Astrocyte of the cerebellum (primary cell): ENCODE measurements around the gene CD81.

ENCODE experiments used
- DNase-seq: peaks from one replicate; pipeline ENCODE4 v3.0.0-alpha.2; 2011; ENCODE audit warnings: low read depth
- H3K4me3 ChIP-seq: 2 replicates; pipeline ENCODE4 v1.5.1; 2011; ENCODE audit warnings: mild to moderate bottlenecking, low read depth, low read length, moderate library complexity
- CTCF ChIP-seq: IDR thresholded peaks from 2 replicates; pipeline ENCODE4 v1.5.1; 2012; ENCODE audit warnings: low read length, low read depth, moderate library complexity, mild to moderate bottlenecking; ENCODE audit errors: missing control alignments
- in situ Hi-C: cut with HindIII; loops from 2 replicates; pipeline ENCODE4 v1.10.0; 2017; ENCODE audit warnings: low sequenced_read_pairs

The CD81 gene

DNA sequence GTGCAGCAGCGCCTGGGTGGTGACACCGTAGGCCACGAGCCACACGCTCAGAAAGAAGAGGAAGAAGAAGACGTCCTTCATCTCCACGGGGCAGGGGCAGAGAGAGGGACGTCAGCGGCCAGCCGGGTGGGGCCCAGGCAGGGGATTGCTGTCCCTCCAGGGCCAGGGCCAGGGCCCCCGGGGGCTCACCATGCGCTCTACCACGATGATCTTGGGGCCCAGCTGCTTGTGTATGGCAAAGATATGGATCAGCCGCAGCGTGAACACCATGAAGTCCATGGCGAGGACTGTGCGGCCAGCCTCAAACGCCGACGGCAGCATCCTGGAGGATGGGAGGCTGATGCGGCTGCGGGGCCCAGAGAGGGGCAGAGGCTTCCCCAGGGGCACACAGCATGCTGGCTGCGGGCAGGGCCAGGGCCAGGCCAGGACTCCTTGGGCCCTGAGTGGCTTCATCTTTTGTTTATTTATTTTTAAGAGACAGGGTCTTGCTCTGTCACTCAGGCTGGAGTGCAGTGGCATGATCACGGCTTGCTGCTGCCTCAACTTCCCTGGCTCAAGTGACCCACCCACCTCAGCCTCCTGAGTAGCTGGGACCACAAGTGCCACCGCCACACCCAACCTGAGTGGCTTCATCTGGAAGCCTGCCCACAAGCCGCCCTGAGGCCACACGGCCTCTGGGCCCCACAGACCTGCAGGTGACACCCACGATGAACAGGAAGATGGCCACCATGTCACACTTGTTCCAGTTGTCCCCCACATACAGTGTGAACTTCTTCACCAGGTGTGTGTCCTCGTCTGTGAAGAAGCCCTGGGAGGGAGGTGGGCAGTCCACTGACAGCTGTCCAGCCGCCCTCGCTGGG lies 34.6 kb downstream of the CD81 start:
- no peak overlapping the region for H3K4me3 ChIP-seq
- in situ Hi-C loops: loop anchor here (5.0 kb wide), 1 partner anchor 229 kb away; no protein-coding TSS in a partner anchor
- no peak for TF ChIP-seq CTCF
- DNase-seq: no peak

DNA sequence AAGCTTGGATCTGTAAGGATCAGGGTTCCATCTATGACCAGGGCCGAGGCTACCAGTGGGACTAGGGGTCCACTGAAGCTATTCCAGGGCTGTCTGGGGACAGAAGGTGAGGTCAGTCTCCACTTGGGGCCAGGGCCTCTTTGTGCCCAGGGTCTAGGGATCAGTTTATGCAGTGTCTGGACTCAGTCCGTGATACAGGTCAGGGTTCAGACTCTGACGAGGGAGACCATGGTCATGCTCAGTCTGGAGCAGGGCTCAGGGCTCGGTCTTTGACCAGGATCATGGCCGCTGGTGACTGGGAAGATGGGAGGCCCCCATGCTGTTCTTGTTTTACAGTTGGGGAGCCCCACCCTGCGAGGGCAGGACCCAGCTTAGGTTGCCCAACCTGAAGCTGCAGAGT lies 35.2 kb downstream of the CD81 start:
- no peak for TF ChIP-seq CTCF
- DNase-seq: no peak
- H3K4me3 ChIP-seq: no peak overlapping the region
- in situ Hi-C loops: loop anchor here (5.0 kb wide), 1 partner anchor 230 kb away; no protein-coding TSS in a partner anchor

DNA sequence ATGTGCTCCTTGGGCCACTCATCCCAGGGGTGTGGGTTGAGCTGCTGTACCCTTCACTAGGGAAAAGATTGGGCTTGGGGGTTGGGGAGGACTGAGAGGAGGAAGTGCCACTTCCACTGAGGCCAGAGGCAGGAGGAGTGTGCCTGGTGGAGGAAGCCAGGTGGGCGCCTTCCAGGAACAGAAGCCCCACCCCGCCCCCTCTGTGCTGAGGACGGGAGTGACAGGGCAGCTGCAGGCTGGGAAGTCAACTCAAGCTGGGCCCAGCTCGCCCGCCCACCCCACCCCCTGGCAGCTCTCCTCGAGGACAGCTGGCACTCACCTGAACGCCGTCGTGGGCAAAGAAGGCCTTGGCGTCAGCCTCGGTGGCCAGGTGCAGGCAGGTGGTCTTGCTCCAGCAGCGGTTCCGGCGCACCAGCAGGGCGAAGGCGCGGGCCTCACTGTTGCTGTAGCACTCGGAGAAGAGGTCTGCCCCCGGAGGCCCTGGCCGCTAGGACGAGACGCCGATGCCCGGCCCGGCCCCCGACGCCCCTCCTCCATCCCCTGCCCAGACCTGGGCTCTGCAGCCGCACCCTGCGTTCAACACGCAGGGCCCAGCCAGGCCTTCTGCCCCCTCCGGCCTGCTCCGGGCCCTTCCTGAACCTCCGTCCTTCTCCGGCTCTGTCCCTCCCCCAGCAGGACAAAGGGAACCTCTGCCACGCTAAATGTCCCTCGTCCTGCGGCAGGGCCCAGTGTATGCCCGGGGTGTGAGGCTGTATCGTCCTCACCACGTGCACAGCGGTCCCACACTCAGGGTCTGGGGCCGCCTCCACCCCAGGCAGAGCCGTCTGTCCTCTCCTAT lies 36.9 kb downstream of the CD81 start:
- no peak for TF ChIP-seq CTCF
- DNase-seq: no peak
- in situ Hi-C loops: loop anchor here (5.0 kb wide), 1 partner anchor 232 kb away; no protein-coding TSS in a partner anchor
- H3K4me3 ChIP-seq: no peak overlapping the region

DNA sequence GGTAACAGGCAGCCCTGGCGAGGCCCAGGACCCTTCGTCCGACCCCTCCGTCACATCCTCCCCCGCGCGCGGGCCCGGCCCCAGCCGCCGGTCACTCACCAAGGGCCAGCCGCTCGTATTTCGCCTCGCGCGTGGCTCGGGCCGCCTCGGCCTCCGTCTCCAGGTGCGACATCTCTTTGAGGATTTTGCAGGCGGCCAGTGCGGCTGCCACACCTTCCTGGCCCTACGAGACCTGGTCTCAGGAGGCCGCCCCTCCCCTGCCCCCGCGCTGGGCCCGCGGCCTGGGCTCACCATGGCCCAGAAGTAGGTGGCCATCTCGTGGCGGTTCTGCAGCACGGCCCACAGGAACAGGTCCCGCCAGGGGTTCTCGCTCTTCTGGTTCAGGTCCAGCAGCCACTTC lies 37.5 kb downstream of the CD81 start:
- no peak overlapping the region for H3K4me3 ChIP-seq
- no peak for DNase-seq
- no peak for TF ChIP-seq CTCF
- in situ Hi-C loops: loop anchor here (5.0 kb wide), 1 partner anchor 232 kb away; no protein-coding TSS in a partner anchor

DNA sequence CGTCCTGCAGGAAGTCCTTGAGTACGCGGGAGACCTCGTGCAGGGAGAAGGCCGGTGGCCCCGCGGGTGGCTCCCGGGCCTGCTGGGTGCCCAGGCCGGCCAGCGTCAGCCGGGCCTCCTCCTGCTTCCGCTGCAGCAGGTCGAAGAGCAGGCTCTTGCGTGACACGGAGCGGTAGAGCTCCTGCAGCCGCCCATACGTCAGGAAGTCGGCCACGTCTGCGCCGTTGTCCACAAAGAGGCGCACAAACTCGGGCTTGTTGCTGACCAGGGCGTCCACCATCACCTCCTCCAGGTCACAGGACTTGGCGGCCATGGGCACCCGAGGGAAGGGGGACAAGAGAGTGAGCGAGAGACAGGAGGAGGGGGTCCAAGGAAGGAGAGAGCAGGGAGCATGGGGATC lies 38.1 kb downstream of the CD81 start:
- in situ Hi-C loops: no loop called here
- no peak for TF ChIP-seq CTCF
- no peak overlapping the region for H3K4me3 ChIP-seq
- no peak for DNase-seq

DNA sequence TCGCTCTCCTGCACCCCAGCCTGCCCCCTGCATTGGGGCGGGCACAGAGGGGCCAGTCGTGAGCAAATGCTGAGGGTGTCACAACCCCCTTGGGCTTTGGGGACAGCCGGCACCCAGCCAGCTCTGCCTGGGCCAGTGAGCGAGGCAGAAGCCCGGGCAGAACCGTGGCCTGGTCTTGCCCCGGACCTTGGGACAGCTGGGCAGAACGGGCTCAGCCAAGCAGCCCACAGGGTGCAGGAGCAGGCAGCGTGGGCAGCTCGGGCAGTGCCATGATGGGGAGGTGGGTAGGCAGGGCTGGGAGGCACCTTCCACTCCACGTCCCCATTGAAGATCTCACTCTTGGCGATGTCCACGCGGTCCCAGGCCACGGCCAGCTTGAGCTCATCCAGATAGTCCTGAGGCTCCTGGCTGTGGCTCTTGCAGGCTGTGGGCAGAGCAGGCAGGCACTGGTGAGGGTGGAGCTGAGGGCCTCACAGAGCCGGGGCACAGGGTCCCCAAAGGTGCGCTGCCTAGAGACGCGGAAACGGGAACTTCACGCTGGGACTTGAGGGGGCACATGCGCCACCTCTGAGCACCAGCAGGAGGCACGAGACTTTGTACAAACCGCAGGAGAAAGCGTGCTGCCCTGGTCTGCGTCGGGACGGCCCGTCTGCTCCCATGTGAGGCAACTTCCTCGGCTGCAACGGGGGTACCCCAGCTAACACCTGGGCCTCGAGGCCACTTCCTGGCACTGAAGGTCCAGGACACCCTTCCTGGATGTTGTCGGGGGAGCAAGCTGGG lies 38.7 kb downstream of the CD81 start:
- in situ Hi-C loops: no loop called here
- no peak for DNase-seq
- no peak overlapping the region for H3K4me3 ChIP-seq
- no peak for TF ChIP-seq CTCF
